ENCODE measurements around the gene MED29. TPM values are rescaled to one million over a fixed set of nuclear protein-coding genes. Genes with fewer than 3 reads are reported as not detected.
A peak's percentile ranks its signal among the peaks of the same experiment; 100 is the strongest.

Gene MED29
- total RNA-seq, 1 donor: 19.9 TPM

DNA sequence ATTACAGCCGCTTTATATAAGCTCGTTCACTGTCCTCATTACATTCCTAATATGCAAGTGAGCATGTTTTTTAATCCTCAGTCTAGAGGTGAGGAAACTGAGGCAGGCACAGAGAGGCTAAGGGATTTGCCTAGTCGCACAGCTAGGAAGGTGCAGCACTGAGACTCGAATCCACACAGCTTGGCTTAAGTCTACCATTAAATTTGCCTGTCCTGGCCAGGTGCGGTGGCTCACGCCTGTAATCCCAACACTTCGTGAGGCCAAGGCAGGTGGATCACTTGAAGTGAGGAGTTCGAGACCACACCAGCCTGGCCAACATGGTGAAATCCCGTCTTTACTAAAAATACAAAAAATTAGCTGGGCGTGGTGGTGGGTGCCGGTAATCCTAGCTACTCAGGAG, 36.5 kb downstream of the MED29 start:
- Histone ChIP-seq H3K79me2 (ENCODE audit: insufficient read depth, low read length) (no peaks in the 10 kb centered on the region), H3K27ac (ENCODE audit: low read depth, low read length) (peak overlapping the region; percentile 99), H3K4me1 (ENCODE audit: insufficient read depth, low read length) (peaks cover 23% of the 10 kb centered on the region), H2AFZ (ENCODE audit: low read length) (no peak overlapping the region), H4K20me1 (ENCODE audit: insufficient read depth, low read length) (no peaks in the 10 kb centered on the region), H3K4me3 (ENCODE audit: insufficient read depth, low read length) (no peak overlapping the region), H3K36me3 (ENCODE audit: insufficient read depth, low read length) (peaks cover 34% of the 10 kb centered on the region), H3K27me3 (ENCODE audit: insufficient read depth, low read length) (no peaks in the 10 kb centered on the region), H3K9me3 (ENCODE audit: low read depth, low read length) (no peaks in the 10 kb centered on the region), H3K4me2 (ENCODE audit: insufficient read depth, low read length) (no peak overlapping the region)
- DNase-seq (ENCODE audit: insufficient read length, low spot score, missing footprints): peak; percentile 80
- TF ChIP-seq, protein P1, sequence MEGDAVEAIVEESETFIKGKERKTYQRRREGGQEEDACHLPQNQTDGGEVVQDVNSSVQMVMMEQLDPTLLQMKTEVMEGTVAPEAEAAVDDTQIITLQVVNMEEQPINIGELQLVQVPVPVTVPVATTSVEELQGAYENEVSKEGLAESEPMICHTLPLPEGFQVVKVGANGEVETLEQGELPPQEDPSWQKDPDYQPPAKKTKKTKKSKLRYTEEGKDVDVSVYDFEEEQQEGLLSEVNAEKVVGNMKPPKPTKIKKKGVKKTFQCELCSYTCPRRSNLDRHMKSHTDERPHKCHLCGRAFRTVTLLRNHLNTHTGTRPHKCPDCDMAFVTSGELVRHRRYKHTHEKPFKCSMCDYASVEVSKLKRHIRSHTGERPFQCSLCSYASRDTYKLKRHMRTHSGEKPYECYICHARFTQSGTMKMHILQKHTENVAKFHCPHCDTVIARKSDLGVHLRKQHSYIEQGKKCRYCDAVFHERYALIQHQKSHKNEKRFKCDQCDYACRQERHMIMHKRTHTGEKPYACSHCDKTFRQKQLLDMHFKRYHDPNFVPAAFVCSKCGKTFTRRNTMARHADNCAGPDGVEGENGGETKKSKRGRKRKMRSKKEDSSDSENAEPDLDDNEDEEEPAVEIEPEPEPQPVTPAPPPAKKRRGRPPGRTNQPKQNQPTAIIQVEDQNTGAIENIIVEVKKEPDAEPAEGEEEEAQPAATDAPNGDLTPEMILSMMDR (IDR thresholded peaks at IDR 0.05; ENCODE audit: extremely low read depth, low read depth, low read length): no peak

DNA sequence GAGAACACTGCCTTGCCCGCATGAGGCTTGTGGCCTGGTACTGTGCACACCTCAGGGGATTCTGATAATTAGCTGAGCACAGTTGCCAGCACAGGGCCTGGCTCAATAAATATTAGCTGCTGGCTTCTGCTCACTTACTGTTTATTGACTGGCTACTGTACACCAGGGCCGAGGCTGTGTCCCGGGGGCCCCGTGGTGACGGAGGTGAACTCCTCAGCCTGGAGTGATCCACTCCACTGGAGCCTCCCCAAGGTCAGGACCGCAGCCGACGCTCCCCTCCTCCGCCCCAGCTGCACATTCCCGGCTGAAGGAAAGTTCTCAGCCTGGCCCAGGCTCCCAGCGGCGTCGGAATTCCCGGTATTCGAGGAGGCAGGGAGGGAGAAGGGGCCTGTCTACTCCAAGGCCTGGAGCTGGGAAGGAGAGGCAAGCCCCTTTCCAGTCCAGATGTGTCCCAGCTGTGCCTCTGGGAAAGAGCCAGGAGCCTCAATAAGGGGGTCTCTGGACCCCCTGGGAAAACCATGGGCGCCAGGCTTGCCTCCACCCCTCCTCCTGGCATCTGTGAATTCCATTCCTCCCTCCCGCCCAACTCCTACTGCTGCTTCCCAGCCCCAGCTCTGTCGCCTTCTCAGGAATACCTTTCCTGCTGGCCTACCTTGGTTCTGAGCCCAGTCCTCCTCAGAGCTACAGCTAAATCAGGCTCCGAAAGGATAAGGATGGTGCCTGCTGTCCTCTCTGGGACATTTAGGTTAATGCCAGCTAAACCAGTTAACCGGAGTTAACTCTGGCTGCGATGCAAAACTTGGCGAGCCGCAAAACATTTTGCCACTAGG, 37.3 kb downstream of the MED29 start:
- Histone ChIP-seq H3K4me1 (ENCODE audit: insufficient read depth, low read length) (peaks cover 23% of the 10 kb centered on the region), H3K36me3 (ENCODE audit: insufficient read depth, low read length) (peaks cover 36% of the 10 kb centered on the region), H3K9me3 (ENCODE audit: low read depth, low read length) (no peaks in the 10 kb centered on the region), H3K4me2 (ENCODE audit: insufficient read depth, low read length) (peak overlapping the region; percentile 47), H2AFZ (ENCODE audit: low read length) (peak overlapping the region; percentile 57), H4K20me1 (ENCODE audit: insufficient read depth, low read length) (peaks cover 3% of the 10 kb centered on the region), H3K79me2 (ENCODE audit: insufficient read depth, low read length) (peaks cover 6% of the 10 kb centered on the region), H3K27me3 (ENCODE audit: insufficient read depth, low read length) (no peaks in the 10 kb centered on the region), H3K4me3 (ENCODE audit: insufficient read depth, low read length) (peak overlapping the region; percentile 46), H3K27ac (ENCODE audit: low read depth, low read length) (peak overlapping the region; percentile 99)
- peak; percentile 98 for DNase-seq (ENCODE audit: insufficient read length, low spot score, missing footprints)
- TF ChIP-seq, protein P1 (IDR thresholded peaks at IDR 0.05; ENCODE audit: extremely low read depth, low read depth, low read length): no peak

DNA sequence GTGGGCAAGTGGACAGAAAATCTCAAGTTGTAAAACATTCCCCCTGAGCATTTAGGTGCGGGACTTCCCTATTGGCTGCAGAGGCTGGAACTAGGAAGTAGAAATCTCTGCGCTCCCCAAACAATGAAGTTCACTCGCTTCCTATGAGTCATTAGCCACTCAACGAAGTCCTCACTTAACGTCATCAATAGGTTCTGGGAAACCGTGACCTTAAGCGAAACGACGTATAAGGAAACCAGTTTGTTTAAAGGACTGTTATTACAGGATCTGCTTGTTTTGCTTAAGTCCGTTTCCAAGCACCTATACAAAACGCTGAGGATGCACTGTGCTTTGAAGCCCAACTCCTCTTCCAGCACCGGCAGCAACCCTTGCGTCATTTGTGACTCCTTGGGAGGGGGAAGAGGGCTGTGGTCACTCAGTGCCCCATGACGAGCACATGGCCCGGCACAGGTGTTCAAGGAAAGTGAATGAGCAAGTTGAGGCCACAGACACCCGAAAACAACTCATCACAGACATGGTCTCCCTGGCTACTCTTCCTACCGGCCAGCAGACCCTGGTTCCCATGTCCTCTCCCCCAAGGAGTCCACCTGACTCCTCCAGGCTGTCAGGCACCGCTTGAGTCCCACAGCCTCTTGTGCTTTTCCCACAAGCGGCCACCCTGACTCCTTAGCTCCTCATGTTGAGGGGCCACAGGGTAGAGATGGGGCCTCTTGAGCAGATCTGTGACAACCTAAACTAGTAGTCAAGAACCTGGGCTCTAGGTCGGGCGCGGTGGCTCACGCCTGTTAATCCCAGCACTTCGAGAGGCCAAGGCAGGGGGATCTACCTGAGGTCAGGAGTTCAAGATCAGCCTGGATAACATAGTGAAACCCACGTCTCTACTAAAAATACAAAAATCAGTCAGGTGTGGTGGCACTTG, 39.8 kb downstream of the MED29 start:
- peak; percentile 95 for DNase-seq (ENCODE audit: insufficient read length, low spot score, missing footprints)
- Histone ChIP-seq H3K4me1 (ENCODE audit: insufficient read depth, low read length) (peaks cover 35% of the 10 kb centered on the region), H3K79me2 (ENCODE audit: insufficient read depth, low read length) (peaks cover 29% of the 10 kb centered on the region), H2AFZ (ENCODE audit: low read length) (no peak overlapping the region), H4K20me1 (ENCODE audit: insufficient read depth, low read length) (peaks cover 20% of the 10 kb centered on the region), H3K27me3 (ENCODE audit: insufficient read depth, low read length) (no peaks in the 10 kb centered on the region), H3K4me3 (ENCODE audit: insufficient read depth, low read length) (peak overlapping the region; percentile 26), H3K4me2 (ENCODE audit: insufficient read depth, low read length) (peak overlapping the region; percentile 37), H3K36me3 (ENCODE audit: insufficient read depth, low read length) (peaks cover 30% of the 10 kb centered on the region), H3K27ac (ENCODE audit: low read depth, low read length) (peak overlapping the region; percentile 96), H3K9me3 (ENCODE audit: low read depth, low read length) (no peaks in the 10 kb centered on the region)
- TF ChIP-seq, protein P1 (IDR thresholded peaks at IDR 0.05; ENCODE audit: extremely low read depth, low read depth, low read length): no peak

DNA sequence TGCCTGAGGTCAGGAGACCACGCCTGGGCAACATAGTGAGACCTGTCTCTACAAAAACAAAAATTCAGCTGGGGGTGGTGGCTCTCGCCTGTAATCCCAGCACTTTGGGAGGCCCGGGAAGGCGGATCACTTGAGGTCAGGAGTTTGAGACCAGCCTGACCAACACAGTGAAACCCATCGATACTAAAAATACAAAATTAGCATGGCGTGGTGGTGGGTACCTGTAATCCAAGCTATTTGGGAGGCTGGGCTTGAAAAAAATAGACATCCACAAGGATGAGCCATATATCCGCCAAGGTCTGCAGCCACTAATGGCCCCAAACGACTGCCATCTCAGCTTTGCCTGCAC, 41.5 kb downstream of the MED29 start:
- Histone ChIP-seq H4K20me1 (ENCODE audit: insufficient read depth, low read length) (peaks cover 20% of the 10 kb centered on the region), H3K4me1 (ENCODE audit: insufficient read depth, low read length) (peaks cover 42% of the 10 kb centered on the region), H3K9me3 (ENCODE audit: low read depth, low read length) (no peaks in the 10 kb centered on the region), H3K4me3 (ENCODE audit: insufficient read depth, low read length) (no peak overlapping the region), H3K36me3 (ENCODE audit: insufficient read depth, low read length) (peaks cover 30% of the 10 kb centered on the region), H3K79me2 (ENCODE audit: insufficient read depth, low read length) (peaks cover 29% of the 10 kb centered on the region), H3K27me3 (ENCODE audit: insufficient read depth, low read length) (no peaks in the 10 kb centered on the region), H3K4me2 (ENCODE audit: insufficient read depth, low read length) (no peak overlapping the region), H2AFZ (ENCODE audit: low read length) (no peak overlapping the region), H3K27ac (ENCODE audit: low read depth, low read length) (peak overlapping the region; percentile 96)
- peak; percentile 31 for DNase-seq (ENCODE audit: insufficient read length, low spot score, missing footprints)
- TF ChIP-seq, protein P1 (IDR thresholded peaks at IDR 0.05; ENCODE audit: extremely low read depth, low read depth, low read length): no peak

Measured in osteoblast (primary cell).